Occipital lobe (tissue), 2 donors: ENCODE data around the gene LMLN. TPM values are rescaled to one million over a fixed set of nuclear protein-coding genes. Genes with fewer than 3 reads are reported as not detected.
"Not testable (repeated sequence)": the region's sequence is repeated elsewhere in the genome, so short reads cannot be mapped to it uniquely, and the experiment has no call there.

Source experiments
- DNase-seq: peaks from one replicate; lab custom pipeline; 2025; lab: John Stamatoyannopoulos, UW
- total RNA-seq: library from RNA; depleted of rRNA; stranded (reverse); fragments of >200 nt; gene quantifications from one replicate; pipeline ENCODE4 v1.2.3, GENCODE V29; 2014

Gene LMLN
- total RNA-seq, 1 donor from 2014 or later: 8.4 TPM

DNA sequence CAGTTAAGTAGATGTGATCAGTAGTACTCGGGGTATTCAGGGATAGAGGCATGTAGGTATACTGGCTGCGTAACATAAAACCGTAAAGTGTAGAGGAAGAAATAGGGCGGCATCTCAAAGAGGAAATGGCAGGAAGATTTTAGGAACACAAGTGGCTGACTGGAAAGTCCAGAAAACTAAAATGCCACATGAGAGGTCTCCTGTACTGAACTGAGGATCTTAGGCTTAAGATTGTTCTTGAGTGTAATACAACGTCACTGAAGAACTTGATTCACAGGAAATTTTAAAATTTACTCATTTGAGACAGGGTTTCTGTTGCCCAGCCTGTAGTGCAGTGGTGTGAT lies 2.3 kb upstream of the LMLN start:
- no peak for DNase-seq

- no peak for DNase-seq
These were observed 1.7 kb upstream of the LMLN start for GRCh38 chr3:197958346-197958745.

- DNase-seq: not testable (repeated sequence)
These were observed 1.2 kb upstream of the LMLN start for GRCh38 chr3:197958848-197959247.

DNA sequence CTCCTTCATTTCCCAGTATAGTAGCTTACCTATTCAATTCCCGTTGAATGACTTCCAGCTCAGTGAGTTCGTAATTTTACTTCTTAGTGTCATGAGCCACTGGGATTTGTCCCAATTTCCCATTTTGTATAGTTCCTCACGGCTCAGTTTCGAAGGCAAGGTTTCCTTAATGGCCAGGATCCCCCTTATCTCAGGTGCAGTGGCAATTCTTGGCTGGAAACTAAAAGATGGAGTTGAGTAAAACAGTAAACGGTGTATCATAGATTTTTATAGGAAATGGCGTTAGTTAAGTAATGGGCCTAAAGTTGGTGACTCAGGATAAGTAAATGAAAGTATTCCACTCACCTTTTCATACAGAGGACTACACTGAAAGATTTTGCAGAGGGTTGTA lies 522 bp upstream of the LMLN start:
- DNase-seq: no peak

DNA sequence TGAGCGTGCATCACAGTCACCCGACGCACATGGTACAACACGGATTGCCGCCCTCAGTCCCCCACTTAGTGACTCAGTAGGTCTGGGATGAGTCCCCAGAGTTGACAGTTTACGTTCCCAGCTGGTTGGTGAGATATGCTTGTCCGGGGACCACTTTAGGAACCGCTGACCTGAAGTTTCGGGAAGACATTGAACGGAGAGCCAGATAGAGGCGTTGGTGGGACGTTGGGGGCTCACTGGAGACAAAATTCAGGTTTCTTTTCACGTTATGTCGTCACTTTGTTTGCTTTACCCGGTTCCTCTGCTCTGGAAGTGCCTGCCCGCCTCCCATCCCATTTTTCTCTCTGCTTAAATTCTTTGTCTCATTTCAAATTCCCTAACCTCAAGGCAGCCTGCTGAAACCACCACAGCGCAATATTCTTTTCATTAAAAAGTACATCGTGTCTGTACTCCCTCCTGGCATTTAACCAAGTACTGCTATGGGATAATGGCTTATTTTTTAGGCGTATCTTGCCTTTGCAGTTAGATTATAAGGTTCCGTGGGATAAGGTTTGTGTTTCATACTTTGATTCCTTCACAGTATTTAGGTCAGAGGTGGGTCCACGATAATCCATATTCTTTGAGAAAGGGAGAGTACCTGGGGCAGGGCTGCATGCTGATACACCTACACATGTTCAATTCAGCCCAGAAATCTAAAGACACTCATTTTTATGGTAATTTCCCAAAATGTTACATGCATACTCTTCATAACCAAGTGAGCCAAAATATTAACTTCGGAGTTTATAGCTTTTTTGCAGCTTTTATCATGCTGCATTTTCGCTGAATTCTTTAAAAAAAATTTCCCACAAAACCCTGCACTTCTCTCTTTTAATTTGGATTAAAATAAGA lies 921 bp downstream of the LMLN start:
- no peak for DNase-seq

DNA sequence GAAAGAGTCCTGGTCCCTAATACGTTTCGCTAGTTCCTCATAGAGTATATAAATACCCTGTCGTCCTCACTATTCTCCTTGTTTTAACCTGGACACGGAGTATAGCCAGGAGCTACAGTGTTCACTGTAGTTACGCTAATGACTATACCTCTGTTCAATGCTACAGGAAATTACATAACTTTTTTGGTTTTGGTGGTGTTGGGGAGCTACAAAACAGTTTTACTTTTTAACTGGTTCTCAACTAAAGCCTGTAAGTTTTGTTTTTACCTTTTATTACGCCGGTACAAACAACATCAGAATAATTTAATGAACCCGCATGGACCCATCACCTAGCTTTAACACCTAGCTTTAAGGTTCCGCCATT lies 1.5 kb downstream of the LMLN start:
- DNase-seq: no peak

- no peak for DNase-seq
These were observed 3.1 kb downstream of the LMLN start for GRCh38 chr3:197963019-197963637.

DNA sequence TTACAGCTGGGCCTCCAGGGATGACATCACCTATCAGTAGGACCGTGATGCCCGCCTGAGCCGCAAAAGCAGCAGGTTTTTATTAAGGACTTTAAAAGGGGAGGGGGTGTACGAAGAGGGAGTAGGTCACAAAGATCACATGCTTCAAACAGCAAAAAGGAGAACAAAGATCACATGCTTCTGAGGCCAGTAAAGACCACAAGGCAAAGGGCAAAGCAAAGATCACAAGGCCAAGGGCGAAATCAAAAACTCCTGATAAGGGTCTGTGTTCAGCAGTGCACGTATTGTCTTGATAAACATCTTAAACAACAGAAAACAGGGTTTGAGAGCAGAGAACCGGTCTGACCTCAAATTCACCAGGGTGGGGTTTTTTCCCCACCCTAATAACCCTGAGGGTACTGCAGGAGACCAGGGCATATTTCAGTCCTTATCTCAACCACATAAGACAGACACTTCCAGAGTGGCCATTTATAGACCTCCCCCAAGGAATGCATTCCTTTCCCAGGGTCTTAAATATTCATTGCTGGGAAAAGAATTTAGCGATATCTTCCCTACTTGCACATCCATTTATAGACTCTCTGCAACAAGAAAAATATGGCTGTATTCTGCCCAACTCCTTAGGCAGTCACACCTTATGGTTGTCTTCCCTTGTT lies 7.4 kb downstream of the LMLN start:
- DNase-seq: not testable (repeated sequence)

DNA sequence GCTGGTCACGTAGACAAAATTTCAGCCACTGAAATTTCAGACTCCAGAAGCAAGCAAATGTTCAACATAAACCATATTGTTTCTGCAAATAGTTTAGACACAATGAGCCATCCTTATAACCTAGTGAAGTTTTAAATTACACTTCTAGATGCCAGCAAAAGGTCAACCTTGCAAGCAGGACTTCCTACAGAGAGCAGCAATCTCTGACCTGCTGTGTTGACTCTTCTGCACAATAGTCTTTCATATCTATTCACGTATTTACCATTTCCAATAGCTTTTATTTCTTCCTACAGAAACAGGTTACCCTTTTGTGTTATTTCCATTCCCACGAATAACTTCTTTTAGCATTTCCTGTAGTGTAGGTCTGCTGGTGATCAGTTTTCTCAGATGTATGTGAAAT lies 10.6 kb downstream of the LMLN start:
- DNase-seq: no peak

DNA sequence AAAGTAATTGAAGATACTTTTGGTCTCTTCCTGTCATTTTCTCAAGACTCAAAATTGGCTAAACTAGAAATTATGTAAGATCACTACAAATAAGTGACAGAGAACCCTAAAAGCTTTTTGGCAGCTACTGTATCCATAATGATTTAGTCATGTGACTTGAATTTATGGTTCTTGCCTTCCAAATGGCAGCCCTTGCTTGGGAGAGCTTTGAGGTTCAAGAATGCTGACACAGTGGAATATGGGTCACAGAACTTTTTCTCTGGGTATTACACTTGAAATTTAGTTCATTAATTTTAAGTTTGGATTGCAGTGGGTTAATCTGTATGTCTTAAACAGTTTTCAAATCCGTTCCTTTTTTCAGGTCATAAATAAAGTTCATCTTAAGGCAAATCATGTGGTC lies 14.0 kb downstream of the LMLN start:
- DNase-seq: no peak

- no peak for DNase-seq
These were observed 15.3 kb downstream of the LMLN start for GRCh38 chr3:197975311-197975710.

DNA sequence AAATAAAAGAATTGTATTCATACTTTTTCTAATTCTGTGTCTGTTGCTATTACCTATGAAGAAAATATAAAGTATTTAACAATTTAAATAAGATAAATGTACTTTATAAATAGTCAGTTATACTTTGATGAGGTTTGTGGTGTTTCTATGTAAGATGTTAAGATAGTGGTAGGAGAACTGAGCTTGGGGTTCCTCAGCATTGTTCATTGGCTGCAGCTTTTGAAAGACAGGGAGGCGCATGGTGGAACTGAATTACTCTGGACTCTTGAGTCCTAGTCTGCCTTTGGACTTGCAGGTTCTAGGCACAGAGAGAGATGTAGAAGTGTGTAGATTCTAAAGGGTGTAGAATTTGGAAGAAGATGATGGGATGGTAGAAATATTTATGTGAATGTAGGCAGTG lies 23.1 kb downstream of the LMLN start:
- DNase-seq: no peak

GRCh38 chr3:197989651-197990050 lies 29.6 kb downstream of the LMLN start:
- DNase-seq: no peak

- no peak for DNase-seq
These were observed 34.7 kb downstream of the LMLN start for GRCh38 chr3:197994736-197995135.

- DNase-seq: no peak
These were observed 36.8 kb downstream of the LMLN start for GRCh38 chr3:197996855-197997254.

DNA sequence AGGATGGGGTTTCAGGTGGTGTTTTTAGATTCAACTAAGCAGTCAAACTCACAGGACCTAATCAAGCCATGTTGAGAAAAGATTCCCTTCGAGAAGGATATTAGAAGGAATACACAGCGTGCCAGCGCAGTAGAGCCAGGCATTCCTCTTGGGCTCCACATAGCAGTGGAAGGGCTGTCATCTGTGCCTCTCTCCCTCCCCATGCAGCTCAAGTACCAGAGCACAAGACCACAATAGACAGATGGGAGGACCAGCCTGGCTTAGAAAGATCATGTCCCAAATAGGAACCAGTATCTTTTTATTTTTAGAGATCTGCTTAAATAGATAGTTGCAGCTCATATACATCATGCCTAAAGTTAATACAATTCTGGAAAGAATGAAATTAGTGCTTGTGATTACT lies 37.9 kb downstream of the LMLN start:
- DNase-seq: no peak

- no peak for DNase-seq
These were observed 57.1 kb downstream of the LMLN start for GRCh38 chr3:198017090-198017489.

GRCh38 chr3:198018416-198018815 lies 58.4 kb downstream of the LMLN start:
- DNase-seq: no peak

DNA sequence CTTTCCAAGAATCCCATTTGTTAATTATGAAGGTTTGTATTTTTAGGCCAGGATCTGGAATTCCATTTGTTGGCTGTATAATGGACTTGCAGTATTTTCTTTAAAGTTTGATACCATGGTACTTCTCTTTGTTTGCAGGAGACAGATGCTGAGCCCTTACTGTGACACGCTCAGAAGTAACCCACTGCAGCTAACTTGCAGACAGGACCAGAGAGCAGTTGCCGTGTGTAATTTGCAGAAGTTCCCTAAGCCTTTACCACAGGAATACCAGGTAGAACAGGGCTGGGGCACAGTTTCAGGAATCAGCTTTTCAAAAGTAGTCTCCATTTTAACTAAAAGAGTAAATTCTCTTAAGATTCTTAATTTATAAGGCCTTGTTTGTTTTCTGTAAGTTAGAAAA lies 59.1 kb downstream of the LMLN start:
- no peak for DNase-seq

GRCh38 chr3:198021320-198021719 lies 61.3 kb downstream of the LMLN start:
- no peak for DNase-seq

DNA sequence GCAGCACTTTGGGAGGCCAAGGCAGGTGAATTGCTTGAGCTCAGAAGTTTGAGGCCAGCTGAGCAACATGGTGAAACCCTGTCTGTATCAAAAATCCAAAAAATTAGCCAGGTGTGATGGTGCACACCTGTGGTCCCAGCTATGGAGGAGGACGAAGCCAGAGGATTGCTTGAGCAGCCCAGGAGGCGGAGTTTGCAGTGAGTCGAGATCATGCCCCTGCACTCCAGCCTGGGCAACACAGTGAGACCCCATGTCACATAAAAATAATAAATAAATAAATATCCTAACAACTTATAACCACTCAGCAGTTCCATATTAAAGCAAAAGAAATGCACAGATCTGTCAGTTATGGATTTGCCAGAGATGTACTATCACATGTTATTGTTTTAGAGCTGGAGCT lies 62.6 kb downstream of the LMLN start:
- no peak for DNase-seq

GRCh38 chr3:198025644-198026043 lies 65.6 kb downstream of the LMLN start:
- no peak for DNase-seq

GRCh38 chr3:198026620-198027019 lies 66.6 kb downstream of the LMLN start:
- no peak for DNase-seq
